HG03066 (cell line): ENCODE measurements around the gene CEP44.
"Not testable (repeated sequence)": the region's sequence is repeated elsewhere in the genome, so short reads cannot be mapped to it uniquely, and the experiment has no call there.

ENCODE experiments used
- ATAC-seq: cut with Tn5 transposase; IDR thresholded peaks from one replicate; pipeline ENCODE4 v1.9.1; 2021; ENCODE audit warnings: low read depth; ENCODE audit not compliant: unreplicated experiment

The CEP44 gene, protein sequence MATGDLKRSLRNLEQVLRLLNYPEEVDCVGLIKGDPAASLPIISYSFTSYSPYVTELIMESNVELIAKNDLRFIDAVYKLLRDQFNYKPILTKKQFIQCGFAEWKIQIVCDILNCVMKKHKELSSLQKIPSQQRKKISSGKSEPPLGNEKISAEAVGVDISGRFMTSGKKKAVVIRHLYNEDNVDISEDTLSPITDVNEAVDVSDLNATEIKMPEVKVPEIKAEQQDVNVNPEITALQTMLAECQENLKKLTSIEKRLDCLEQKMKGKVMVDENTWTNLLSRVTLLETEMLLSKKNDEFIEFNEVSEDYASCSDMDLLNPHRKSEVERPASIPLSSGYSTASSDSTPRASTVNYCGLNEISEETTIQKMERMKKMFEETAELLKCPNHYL

DNA sequence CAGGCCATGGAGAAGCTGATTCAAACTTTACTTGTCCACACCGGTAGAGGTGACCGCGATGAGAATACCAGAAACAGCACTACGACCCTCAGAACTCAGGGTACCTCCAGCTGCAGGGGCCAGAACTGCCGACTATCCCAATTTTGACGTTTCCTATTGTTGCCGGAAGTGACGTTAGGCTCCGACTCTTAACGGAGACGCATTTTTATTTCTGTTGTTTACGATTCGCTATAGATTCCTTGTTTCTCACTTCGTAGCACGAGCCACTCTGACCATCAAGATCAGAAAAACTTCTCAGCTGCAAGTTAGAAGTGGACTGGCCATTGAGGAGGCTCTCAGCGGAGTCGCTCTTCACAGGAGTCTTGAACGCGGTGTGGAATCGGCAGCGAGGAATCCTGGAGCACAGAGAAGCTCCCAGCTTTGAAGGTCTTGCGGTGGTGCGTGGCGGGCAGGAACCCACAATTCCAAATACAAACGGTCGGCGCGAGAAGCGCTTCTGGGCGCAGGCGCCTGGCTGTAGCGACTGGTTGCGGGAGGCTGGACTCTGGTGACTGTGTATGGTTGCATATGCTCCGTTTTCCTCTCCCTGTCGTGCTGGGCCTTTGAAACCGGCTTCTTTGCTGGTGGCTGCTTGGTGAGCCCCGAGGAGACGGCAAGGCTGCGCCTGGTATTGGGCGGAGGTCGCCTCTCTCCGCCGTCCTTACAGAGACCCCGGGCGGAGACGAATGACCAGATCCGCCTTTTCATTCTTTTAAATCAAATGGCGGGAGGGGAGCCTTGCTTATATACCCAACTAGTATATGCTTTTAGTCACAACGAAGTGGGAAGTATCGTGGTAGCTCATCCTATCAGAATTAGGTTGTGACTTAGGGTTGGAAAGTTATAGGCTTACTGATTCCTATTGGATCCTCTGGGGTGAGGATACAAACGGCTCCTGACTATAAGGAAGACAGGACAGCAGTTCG is at the start of gene CEP44, which contains the start of gene FBXO8:
CEP44 (plus strand) TSS at position 405 of the 965 bp plus-strand sequence. CDS start 15,211 bp downstream, outside the sequence.
FBXO8 (minus strand) TSS at position 161 of the 965 bp plus-strand sequence. CDS start 20,575 bp downstream, outside the sequence.
- ATAC-seq: peak; percentile 58

DNA sequence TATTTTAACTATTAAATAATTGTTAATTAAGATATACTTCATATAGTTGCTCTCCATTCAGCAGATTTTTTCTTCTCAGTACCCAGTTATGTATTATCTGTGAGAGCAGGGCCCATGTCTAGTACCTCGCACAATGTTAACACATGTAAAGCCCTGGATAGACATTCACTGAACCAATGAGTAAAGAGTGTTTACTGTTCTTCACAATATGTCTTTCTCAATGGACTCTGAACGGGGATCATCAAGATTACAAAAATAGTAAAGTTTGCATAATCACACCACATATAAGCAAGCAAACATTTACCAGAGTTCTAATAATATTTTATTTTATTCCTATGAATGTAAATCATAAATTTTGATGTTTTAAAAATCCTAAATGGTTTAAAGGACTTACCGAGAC is 47.4 kb upstream of the CEP44 start:
- ATAC-seq: no peak

DNA sequence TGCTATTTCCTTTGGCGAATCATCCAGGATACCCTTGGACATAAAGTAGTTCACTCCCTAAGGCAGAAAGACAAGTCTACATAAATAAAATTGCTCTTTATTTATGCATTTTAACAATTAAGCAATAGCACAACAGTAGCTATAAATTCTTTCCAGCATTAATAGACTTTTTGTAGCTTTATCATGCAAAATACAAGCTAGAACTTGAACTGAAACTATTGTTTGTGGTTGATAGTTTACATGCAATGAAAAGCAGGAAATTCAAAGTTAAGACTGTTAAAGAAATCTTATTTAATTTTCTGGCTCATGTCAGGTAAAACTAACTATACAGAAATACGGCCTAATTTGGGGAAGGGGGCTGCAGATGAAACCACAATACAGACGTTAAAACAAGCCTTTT is 42.5 kb upstream of the CEP44 start:
- no peak for ATAC-seq

DNA sequence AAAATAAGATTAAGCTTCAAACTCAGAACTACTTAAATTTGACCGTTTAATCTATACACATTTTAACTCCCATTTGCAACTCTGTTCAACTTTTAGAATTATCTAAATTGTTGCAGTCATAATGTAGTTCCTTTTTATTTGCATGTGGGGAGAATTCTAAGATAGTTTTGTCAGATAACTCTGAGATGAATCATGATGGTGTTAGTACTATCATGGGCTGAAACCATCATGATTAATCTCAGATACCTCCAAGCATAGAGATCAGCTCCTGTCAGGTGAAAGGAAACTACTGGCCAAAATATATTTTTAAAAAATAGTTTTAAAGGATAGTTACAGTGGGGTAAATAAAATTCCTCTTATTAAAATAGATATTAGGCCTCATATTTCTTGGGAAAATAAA is 39.3 kb upstream of the CEP44 start:
- ATAC-seq: no peak

DNA sequence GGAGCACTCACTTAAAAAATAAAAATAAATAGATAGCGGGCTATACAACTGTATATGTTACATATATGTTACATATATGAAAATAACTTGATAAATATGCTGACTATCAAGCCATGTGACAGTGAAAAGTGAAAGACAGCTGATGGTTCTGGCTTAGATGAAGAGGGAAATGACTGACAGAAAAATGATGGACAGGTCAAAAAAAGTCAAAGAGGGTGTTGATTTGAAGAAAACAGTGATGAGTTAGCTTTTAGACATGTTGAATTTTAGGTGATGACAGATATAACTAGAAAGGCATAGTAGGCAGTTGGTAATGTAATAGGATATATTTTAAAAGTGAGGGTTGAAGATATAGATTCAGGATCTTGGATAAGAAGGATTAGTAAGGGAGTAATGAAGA is 38.0 kb upstream of the CEP44 start:
- no peak for ATAC-seq

DNA sequence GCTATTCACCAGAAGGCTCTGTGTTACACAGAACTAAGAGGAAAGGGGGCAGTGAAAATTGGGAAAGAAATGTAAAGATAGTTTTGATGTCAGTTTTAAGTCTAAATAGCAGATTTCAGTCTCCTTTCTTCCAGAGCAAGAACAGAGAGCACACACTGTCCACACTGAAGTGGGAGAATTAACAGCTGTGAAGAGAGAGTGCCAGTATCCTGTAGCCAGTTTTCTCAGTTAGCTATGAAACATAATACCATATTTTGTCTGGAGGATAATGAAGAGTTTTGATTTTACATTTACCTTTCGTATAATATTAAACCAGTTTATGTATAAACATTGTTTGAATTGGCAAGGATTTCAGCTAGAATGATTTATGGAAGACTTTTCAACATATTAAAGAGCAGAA is 35.3 kb upstream of the CEP44 start:
- no peak for ATAC-seq

DNA sequence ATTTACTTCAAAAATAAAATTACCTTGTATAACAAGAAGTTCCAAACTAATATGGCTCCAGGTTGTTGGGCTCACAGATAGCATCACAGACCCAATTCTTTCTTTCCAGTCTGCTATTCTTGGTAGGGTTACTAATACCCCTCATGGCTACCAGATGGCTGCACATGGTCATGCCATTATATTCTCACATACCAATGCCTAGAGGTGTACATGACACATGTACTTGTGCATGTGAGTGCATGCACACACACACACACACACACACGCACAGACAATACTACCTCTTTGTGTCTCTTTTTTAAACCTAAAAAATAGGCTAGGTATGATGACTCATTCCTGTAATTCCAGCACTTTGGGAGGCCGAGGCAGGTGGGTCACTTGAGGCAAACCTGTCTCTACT is 31.3 kb upstream of the CEP44 start:
- no peak for ATAC-seq

DNA sequence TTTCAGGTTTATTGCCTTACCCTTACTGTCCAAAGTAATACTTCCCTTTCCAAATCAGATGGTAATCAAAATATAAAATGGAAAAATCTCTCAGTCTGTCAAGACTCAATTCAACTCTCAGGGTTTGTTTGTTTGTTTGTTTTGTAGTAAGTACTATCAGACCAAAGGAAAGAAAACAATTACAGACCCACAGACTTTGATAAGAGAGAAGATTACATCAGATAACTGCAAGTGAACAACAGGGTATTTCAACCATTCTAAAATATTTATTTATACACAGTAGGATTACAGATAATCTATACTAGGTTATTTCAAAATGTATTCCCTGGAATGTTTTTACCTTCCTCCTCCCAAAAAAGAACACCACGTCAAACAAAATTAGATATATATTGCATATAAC is 29.1 kb upstream of the CEP44 start:
- ATAC-seq: no peak

DNA sequence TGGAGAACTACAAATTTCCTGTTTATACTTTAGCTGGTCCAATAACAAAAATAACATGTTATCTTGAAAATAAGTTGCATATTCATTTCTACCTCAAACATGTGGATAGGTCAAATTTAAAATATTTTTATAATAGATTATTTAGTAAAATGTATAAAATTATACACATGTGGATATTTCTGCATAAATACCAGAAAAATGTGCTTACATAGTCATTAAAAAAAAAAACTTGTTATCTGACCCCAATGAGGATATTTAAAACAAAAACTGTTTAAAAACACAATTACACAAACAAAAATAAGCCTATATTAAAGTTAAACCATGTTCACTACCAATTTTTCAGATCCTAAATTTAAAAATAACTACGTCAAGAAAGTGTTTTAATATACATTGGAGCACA is 28.3 kb upstream of the CEP44 start:
- no peak for ATAC-seq

DNA sequence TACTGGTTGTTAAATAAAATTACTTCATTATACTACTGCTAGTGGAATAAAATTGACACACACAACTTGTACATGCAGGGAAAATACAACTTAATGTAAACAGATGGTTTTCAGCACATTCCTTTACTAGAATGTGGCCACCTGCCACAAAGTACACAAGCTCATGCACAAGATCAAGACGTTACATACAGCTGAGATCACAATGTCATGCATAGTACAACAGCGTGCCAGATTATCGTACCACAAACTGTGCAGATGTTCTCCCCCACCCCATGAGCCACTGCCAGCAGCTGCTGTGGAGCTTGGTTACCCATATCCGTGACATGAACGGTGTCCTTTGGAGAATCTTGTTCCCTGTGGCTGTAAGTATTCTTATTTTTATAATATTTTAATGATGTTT is 27.9 kb upstream of the CEP44 start:
- ATAC-seq: no peak

DNA sequence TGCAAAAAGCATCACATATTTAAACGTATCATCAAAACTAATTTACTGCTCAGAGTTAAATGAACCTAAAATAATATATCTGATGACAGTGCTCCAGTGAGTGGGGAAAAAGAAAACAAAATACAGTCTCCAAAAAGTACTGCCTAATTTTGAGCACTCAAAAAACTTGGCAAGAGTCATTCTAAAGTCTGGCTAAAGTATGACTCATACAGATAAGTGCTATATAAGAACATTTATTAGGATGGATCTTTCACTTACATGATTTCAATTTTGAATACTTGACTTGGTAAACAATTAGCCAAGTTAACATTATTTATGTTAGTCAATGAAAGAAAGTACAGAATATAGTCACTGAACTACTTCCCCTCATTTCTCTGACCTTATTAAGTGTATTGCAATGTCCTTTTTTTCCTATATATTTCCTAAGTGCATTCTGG is 27.4 kb upstream of the CEP44 start:
- ATAC-seq: no peak

DNA sequence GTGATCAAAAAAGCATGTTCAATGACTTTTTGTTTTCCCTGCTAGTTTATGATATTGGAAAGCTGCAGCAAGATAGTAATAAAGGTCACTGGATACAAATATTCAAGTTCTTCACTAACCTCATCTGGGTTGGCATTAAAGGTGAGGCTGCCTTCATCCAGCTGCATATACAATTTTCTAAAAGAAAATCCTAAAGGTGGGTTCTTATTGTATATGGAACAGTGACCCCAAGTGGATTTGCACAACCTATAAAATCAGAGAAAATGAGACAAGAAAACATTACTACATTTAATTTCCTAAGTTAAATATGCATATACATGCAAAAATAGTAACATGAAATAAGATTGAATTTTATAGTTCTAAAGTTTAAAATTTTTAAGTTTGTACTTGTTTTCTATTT is 24.1 kb upstream of the CEP44 start:
- no peak for ATAC-seq

DNA sequence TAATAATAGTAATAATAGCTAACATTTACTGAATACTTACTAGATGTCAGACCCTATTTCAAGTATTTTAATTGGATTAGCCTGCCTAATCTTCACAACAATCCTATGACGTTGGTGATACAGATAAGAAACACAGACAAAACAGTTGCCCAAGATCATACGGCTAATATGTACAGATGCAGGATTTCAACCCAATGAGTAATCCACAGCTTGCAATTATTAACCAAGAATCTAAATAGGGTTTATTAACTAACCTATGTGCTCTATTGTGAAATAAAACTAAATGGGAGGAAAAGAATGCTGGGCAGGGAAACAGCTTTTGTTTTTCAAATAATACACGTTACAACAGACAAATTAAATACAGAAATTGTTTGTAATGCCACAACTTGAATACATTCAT is 23.6 kb upstream of the CEP44 start:
- peak; percentile 59 for ATAC-seq

DNA sequence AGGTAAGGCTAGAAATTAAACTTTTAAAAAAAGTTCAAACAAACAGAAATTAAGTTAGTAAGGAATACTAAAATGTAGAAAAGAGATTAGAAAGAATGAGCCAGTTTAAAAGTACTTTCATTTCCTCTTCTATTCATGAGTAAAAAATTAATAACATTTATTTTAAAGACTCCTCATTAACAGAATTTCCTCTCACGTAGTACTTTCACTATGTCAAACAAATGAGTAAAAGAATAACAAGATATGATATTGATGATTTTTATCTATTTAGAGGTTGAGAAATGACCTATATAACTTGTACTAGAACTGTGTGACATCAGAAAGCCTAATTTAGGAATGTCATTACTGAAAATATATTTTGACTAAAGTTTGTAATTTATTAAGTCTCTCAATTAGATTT is 22.3 kb upstream of the CEP44 start:
- ATAC-seq: not testable (repeated sequence)

DNA sequence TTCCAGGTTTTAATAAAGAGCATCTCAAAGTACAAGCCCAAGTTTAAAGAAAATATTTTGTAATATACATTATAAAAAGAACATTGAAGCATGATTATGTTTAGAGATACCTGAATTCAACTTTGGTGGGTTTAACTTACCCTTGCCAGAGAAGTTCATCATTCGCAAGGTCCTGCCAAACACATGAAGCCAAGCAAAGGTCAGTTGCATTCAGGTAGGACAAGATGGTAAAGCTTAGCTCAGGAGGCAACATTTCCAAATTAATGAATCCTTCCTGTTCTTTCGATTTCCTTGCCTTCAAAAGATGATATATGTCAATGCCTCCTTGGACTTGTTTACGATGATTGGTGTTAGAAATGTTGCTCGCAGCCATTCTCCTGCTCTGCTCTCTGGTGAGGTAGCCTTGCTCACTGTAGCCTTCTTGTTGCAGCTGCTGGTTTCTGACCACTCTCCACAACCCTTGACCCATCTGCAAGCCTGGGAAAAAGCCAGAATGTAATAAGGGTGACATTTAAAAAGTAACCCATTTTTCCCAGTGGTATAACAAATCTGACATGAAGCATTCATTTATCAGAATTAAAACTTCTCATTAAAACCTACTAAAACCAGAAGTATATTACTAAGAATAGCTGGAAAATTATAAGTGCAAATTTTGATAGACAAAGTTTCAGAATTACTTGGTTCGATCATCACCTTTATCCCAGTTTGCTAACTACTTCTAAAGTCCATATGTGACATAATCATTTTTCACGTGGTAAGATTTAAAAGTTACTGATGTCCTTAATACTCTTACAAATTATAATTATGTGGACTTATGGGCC is 20.9 kb upstream of the CEP44 start:
- no peak for ATAC-seq

DNA sequence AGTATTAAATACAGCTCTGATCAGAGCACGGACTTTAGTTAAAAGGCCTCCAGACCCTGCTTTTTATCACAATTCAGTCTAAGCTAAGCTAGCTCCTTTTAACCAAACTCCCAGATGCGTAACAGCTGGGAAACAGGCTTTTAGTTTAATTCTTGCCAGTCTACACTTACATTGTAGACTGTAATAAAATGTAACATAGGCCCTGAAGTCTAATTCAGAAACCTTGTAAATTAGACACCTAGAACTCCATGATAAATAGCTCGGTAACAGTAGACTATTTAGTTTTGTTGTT is 20.3 kb upstream of the CEP44 start:
- no peak for ATAC-seq

DNA sequence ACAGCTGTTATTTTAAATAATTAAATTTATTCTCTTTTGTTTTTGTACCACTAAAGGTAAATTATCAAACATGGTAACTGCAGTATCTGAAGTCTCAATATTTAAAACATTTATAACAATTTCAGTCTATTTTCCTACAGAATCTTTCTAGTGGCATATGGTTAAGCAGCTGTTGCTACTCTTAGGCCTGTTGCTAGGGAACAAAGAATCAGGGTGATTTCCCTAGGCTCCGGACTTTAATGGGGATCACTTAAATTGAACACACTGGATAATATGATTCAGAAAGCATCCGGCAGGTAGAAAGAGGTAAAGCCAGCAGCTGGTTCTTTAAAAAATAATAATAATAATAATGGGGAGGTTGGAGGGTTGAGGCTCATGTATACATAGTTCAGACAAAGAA is 17.8 kb upstream of the CEP44 start:
- no peak for ATAC-seq

DNA sequence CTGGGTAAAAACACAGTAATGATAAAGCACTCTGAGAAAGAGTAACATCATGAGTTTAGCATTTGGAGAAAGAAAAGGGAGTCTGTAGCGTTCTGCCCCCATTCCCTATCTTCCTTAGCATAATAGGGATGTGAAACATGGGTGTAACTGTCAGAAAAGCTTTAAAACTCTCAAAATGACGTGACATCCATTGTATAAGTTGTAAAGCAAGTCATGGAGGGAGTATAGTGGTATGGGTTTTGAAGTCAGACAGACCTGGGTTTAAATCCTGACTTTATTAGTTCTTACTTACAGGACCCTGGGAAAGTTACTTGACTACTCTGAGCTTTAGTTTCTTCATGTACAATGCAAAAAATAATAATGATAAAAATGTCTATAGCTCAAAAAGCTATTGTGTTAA is 17.3 kb upstream of the CEP44 start:
- no peak for ATAC-seq

DNA sequence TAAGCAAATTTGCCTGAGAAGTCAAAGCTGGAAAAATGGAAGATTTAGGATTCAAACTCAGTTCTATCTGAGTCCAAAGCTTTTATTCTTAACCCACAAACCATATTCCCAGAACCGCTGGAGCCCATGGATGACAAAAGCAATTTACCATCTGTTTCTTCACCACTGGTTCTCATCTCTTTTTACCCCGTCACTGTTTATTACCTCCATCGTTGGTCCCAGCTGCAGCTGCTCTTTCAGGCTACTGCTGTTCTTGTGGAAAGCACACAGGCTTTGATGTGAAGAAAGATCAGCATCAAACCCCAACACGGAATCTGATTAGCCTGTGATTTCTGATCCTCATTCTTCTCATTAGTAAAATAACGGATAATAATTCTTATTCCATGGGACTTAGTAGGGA is 9.8 kb upstream of the CEP44 start:
- no peak for ATAC-seq

DNA sequence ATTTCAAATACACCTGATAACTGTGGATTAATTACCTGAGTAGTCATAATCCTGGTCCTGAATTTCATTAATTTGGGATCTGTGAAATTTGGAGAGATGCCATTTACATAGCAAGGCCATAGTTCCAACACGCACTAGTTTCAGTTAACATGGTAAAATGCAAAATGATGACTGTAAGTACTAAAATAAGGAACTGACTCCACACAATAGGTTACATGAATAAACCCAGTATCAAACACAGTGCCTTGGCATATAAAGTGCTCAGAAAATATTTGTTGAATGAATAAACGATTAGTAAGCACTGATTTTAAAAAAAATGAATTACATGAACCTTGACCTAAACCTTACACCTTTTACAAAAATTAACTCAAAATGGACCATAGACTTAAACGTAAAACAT is 9.3 kb upstream of the CEP44 start:
- no peak for ATAC-seq

DNA sequence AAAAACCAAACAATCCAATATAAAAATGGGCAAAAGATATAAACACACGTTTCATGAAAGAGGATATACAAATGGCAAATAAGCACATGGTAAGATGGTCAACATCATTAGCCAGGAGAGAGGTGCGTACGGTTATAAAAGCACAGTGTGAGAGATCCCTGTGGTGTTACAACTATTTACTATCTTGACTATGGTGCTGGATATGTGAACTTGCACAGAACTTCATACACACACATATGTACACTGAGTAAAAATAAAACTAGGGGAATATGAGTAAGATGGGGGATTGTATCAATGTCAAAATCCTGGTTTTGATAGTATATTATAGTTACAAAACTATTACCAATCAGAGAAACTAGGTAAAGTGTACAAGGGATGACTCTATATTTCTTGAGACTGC is 8.6 kb upstream of the CEP44 start:
- ATAC-seq: no peak
